AG04449 (cell line): ENCODE data around the gene SPTBN5.

ENCODE experiments used
- CTCF ChIA-PET: fragments of 350-600 bp; formaldehyde crosslinking; extraction: SDS; loops from one replicate; lab custom pipeline; 2021; ENCODE audit warnings: antibody characterized with exemption; lab: Yijun Ruan, JAX
- POLR2A ChIA-PET: fragments of 400-600, 350-600 bp; formaldehyde crosslinking; extraction: SDS; loops from one replicate; lab custom pipeline; 2020; ENCODE audit warnings: antibody characterized with exemption, inconsistent platforms; lab: Yijun Ruan, JAX
- DNase-seq: peaks from one replicate; pipeline ENCODE4 v3.0.0-alpha.2; 2010; ENCODE audit warnings: low read depth, low spot score
- H3K4me3 ChIP-seq: 2 replicates; pipeline ENCODE4 v1.5.1; 2011; ENCODE audit warnings: low read depth, mild to moderate bottlenecking, control low read depth, low read length
- CTCF ChIP-seq: IDR thresholded peaks from one replicate; pipeline ENCODE4 v1.5.1; 2011; ENCODE audit warnings: mild to moderate bottlenecking, moderate library complexity, low read length, control low read depth, inconsistent platforms; ENCODE audit not compliant: insufficient read depth; ENCODE audit errors: missing control alignments

SPTBN5 gene

DNA sequence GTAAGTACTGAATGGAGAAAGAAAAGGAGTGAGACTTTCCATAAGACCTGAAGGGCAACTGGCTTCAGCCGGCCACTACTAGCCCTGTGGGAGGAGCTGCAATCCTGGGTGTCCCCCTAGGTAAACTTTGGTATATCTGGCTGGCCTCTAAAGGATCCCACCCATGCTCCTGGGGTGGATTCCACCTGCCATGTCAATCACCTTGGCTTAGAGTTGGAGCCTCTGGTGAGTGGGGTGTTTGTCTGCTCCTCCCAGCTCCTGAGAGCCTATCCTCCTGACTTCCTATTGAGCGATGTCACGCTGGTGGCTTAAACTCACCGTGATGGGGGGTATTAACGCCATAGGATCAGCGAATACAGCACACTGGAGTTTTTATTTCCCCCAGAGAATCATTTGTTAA lies 2.6 kb downstream of the SPTBN5 start:
- TF ChIP-seq CTCF = no peak
- ChIA-PET CTCF (interaction anchor here (4.9 kb wide), 1 partner anchor 12 kb away, joined by 35 read pairs; no protein-coding TSS in a partner anchor), POLR2A (no interaction called here)
- no peak for DNase-seq
- H3K4me3 ChIP-seq = no peak overlapping the region

DNA sequence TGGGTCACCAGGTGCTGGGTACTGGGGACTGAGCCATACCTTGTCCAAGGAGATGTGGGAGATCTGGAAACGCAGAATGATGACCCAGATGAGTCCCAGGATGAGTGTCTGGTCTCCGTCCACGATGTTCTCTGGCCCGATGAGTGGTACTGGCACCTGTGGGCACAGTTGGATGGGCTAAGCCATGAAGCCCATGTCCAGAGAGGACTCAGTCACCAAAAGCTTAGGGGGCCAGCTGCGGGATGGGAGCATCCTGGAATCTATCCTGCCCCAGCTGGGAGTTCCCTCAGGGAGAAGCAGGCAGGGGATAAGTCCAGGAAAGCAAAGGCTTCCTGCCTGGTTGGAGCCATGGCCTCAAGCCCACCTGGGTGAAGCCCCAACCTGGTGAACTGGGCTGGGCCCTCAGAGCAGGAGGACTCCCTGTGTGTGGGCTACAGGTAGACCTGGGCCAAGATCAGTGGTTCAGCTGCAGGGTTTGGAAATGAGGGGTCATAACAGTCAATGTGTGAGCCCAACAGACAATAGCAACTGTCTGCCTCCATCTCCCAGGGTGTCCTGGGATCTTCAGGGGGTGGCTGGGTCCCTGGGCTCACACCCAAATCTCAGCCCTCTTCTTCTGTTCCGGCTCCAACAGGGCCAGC lies 3.7 kb downstream of the SPTBN5 start:
- CTCF ChIA-PET = interaction anchor here (4.9 kb wide), 1 partner anchor 13 kb away, joined by 35 read pairs; no protein-coding TSS in a partner anchor
- TF ChIP-seq CTCF = no peak
- H3K4me3 ChIP-seq = no peak overlapping the region
- POLR2A ChIA-PET = no interaction called here
- DNase-seq = no peak

DNA sequence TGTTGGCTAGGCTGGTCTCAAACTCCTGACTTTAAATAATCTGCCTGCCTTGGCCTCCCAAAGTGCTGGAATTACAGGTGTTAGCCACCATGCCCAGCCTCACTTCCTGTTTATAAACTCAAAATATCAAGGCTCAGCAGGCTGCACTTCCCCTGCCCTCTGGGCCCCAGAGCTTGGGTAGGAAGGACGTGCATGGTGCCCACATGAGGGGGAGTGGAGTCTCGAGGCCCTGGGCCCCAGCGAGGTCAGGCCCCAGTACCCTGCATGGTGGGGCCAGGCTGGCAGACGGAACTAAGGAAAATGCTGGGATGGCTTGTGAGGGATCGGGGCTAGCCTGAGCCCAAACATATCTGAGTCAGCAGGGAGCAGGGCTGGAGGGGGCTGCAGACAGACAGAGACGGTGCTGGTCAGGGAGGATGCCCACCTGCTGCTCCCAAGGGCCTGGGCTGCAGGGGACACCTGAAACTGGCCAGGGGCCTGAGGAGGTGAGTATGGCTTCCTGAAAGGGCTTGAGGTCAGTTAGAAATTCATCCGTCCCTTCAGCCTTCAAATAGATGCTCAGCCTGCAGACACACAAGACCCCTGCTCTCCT lies 5.1 kb downstream of the SPTBN5 start:
- DNase-seq = no peak
- no peak for TF ChIP-seq CTCF
- H3K4me3 ChIP-seq = no peak overlapping the region
- CTCF ChIA-PET = interaction anchor here (4.9 kb wide), 1 partner anchor 14 kb away, joined by 35 read pairs; no protein-coding TSS in a partner anchor
- POLR2A ChIA-PET = no interaction called here

GRCh38 chr15:41887893-41888292 lies 6.0 kb downstream of the SPTBN5 start:
- no peak for TF ChIP-seq CTCF
- ChIA-PET CTCF (no interaction called here), POLR2A (no interaction called here)
- no peak for DNase-seq
- no peak overlapping the region for H3K4me3 ChIP-seq

- H3K4me3 ChIP-seq = no peak overlapping the region
- DNase-seq = no peak
- ChIA-PET POLR2A (no interaction called here), CTCF (interaction anchor here (2.4 kb wide), 1 partner anchor 17 kb away, joined by 6 read pairs; no protein-coding TSS in a partner anchor)
- no peak for TF ChIP-seq CTCF
These were observed 6.7 kb downstream of the SPTBN5 start for GRCh38 chr15:41887161-41887560.

- ChIA-PET CTCF (interaction anchor here (2.4 kb wide), 1 partner anchor 18 kb away, joined by 6 read pairs; no protein-coding TSS in a partner anchor), POLR2A (no interaction called here)
- no peak for DNase-seq
- H3K4me3 ChIP-seq = no peak overlapping the region
- no peak for TF ChIP-seq CTCF
These were observed 7.1 kb downstream of the SPTBN5 start for GRCh38 chr15:41886741-41887140.
